HCT116 (cell line): ENCODE data around the gene RAD18. TPM values are rescaled to one million over a fixed set of nuclear protein-coding genes. Genes with fewer than 3 reads are reported as not detected.

Experiments
- ATAC-seq: fragments of 200-7000 bp; cut with Tn5 transposase; 2 replicates; pipeline ENCODE4 v1.9.1; 2020; ENCODE audit warnings: mild to moderate bottlenecking, moderate library complexity
- BruUV-seq: library from RNA; stranded (reverse); fragments of 400-500 nt; replicated peaks from 2 replicates; lab custom pipeline; 2021; lab: Mats Ljungman, UMichigan
- CTCF ChIA-PET: fragments of 300-600 bp; sonication (Branson Sonifier 250); formaldehyde crosslinking; loops from one replicate; lab custom pipeline; 2021; ENCODE audit warnings: antibody characterized with exemption; lab: Charles Lee
- POLR2A ChIA-PET: fragments of 300-600, 350-600 bp; sonication (Branson Sonifier 250); formaldehyde crosslinking; loops from one replicate; lab custom pipeline; 2021; ENCODE audit warnings: antibody characterized with exemption; lab: Charles Lee
- RAD21 ChIA-PET, 2 experiments: fragments of 300-600 bp; sonication (Branson Sonifier 250); formaldehyde crosslinking; loops; one replicate each; lab custom pipeline; 2023; ENCODE audit warnings: low total read pairs in 2 of 2; ENCODE audit not compliant: uncharacterized antibody in 2 of 2, unreplicated experiment in 2 of 2, low non-redundant PET in 1 of 2; lab: Charles Lee
- DNase-seq: peaks from one replicate; pipeline ENCODE4 v3.0.0-alpha.2; 2010; ENCODE audit warnings: low read depth, low spot score
- H2AFZ ChIP-seq: fragments of 200-600 bp; shearing (Covaris generic), sonication (generic); 2 replicates; pipeline ENCODE4 v1.6.1; 2017; ENCODE audit warnings: low read depth, mixed run types, mixed read lengths, antibody characterized with exemption, low read length; ENCODE audit not compliant: poor library complexity, severe bottlenecking
- H3K27ac ChIP-seq: 2 replicates; pipeline ENCODE4 v1.5.1; 2012; ENCODE audit warnings: low read depth, low read length
- H3K27me3 ChIP-seq: fragments of 200-600 bp; sonication (generic); 2 replicates; pipeline ENCODE4 v1.6.1; 2016; ENCODE audit warnings: mixed run types, low read length, mixed read lengths; ENCODE audit not compliant: insufficient read depth
- H3K36me3 ChIP-seq, 2 experiments: fragments of 200-500 bp in 1 of 2; fragments of 200-600 bp in 1 of 2; sonication (Bioruptor generic) in 1 of 2; sonication (generic) in 1 of 2; 2 replicates each; pipeline versions ENCODE4 v1.5.1 to v1.6.1; 2014 to 2016; ENCODE audit warnings: low read length in 2 of 2, inconsistent platforms in 1 of 2, mixed read lengths in 1 of 2, mixed run types in 1 of 2; ENCODE audit not compliant: insufficient read depth in 2 of 2, control insufficient read depth in 1 of 2
- H3K4me1 ChIP-seq, 2 experiments: fragments of 200-600 bp in 1 of 2; sonication (generic) in 1 of 2; 2 replicates each; pipeline versions ENCODE4 v1.5.1 to v1.6.1; 2012 to 2017; ENCODE audit warnings: low read length in 2 of 2, inconsistent platforms in 1 of 2, mild to moderate bottlenecking in 1 of 2, mixed read lengths in 1 of 2, mixed run types in 1 of 2, moderate library complexity in 1 of 2; ENCODE audit not compliant: insufficient read depth in 2 of 2, control insufficient read depth in 1 of 2
- H3K4me2 ChIP-seq: fragments of 200-600 bp; sonication (generic); 2 replicates; pipeline ENCODE4 v1.6.1; 2017; ENCODE audit warnings: mixed run types, low read length, mixed read lengths
- H3K4me3 ChIP-seq, 2 experiments: fragments of 200-600 bp in 1 of 2; sonication (generic) in 1 of 2; replicated peaks in 1 of 2; 2 replicates each; pipeline ENCODE4 v1.5.1; 2011 to 2016; ENCODE audit warnings: low read length in 2 of 2, control low read depth in 1 of 2, low read depth in 1 of 2, mild to moderate bottlenecking in 1 of 2, mixed read lengths in 1 of 2, mixed run types in 1 of 2
- H3K79me2 ChIP-seq: fragments of 200-600 bp; sonication (generic); 2 replicates; pipeline ENCODE4 v1.6.1; 2017; ENCODE audit warnings: mild to moderate bottlenecking, mixed run types, low read length, moderate library complexity, mixed read lengths; ENCODE audit not compliant: insufficient read depth
- H3K9ac ChIP-seq: fragments of 200-600 bp; sonication (generic); 2 replicates; pipeline ENCODE4 v1.6.1; 2016; ENCODE audit warnings: low read length, mixed read lengths
- H3K9me2 ChIP-seq: fragments of 200-600 bp; sonication (generic), shearing (Covaris generic); 2 replicates; pipeline ENCODE4 v1.6.1; 2017; ENCODE audit warnings: mixed run types, mild to moderate bottlenecking, moderate library complexity; ENCODE audit not compliant: insufficient read depth
- H3K9me3 ChIP-seq, 2 experiments: fragments of 200-500 bp in 1 of 2; fragments of 200-600 bp in 1 of 2; sonication (Bioruptor generic) in 1 of 2; sonication (generic) in 1 of 2; 2 replicates each; pipeline ENCODE4 v1.6.1; 2014 to 2017; ENCODE audit warnings: low read length in 2 of 2, mixed read lengths in 2 of 2, inconsistent platforms in 1 of 2, low read depth in 1 of 2, mild to moderate bottlenecking in 1 of 2, mixed run types in 1 of 2, moderate library complexity in 1 of 2; ENCODE audit not compliant: control insufficient read depth in 1 of 2, insufficient read depth in 1 of 2
- H4K20me1 ChIP-seq: fragments of 200-600 bp; sonication (generic), shearing (Covaris generic); 2 replicates; pipeline ENCODE4 v1.6.1; 2017; ENCODE audit warnings: mixed run types, mild to moderate bottlenecking, moderate library complexity; ENCODE audit not compliant: insufficient read depth
- CBX3 ChIP-seq: IDR thresholded peaks from 2 replicates; pipeline ENCODE4 v1.6.1; 2012; ENCODE audit warnings: low read depth
- CEBPB ChIP-seq: IDR thresholded peaks from 2 replicates; pipeline ENCODE4 v1.6.1; 2012; ENCODE audit warnings: low read depth
- CTCF ChIP-seq, 3 experiments: fragments of 200-600 bp in 1 of 3; sonication (generic) in 1 of 3; IDR thresholded peaks in 2 of 3; conservative IDR thresholded peaks in 1 of 3; 2 replicates each; pipeline ENCODE4 v1.5.1; 2012 to 2017; ENCODE audit warnings: low read depth in 2 of 3, low read length in 2 of 3, antibody characterized with exemption in 1 of 3, borderline replicate concordance in 1 of 3, control low read depth in 1 of 3, mild to moderate bottlenecking in 1 of 3, mixed read lengths in 1 of 3, mixed run types in 1 of 3, moderate library complexity in 1 of 3; ENCODE audit not compliant: insufficient read depth in 1 of 3
- EGR1 ChIP-seq: IDR thresholded peaks from 2 replicates; pipeline ENCODE4 v1.6.1; 2012; ENCODE audit warnings: low read depth
- ELF1 ChIP-seq: IDR thresholded peaks from 2 replicates; pipeline ENCODE4 v1.6.1; 2012; ENCODE audit warnings: low read depth, borderline replicate concordance
- EZH2 ChIP-seq: fragments of 200-600 bp; sonication (generic); IDR thresholded peaks from 2 replicates; pipeline ENCODE4 v1.6.1; 2017; ENCODE audit warnings: antibody characterized with exemption, mixed run types
- EZH2phosphoT487 ChIP-seq: fragments of 200-600 bp; IDR thresholded peaks from 2 replicates; pipeline ENCODE4 v1.6.1; 2018; ENCODE audit warnings: antibody characterized with exemption, borderline replicate concordance
- FOSL1 ChIP-seq: IDR thresholded peaks from 2 replicates; pipeline ENCODE4 v1.6.1; 2012; ENCODE audit warnings: low read depth
- JUND ChIP-seq: IDR thresholded peaks from 2 replicates; pipeline ENCODE4 v1.6.1; 2012
- MAX ChIP-seq: IDR thresholded peaks from 2 replicates; pipeline ENCODE4 v1.6.1; 2012
- POLR2A ChIP-seq: IDR thresholded peaks from 2 replicates; pipeline ENCODE4 v1.7.0; 2011; ENCODE audit warnings: borderline replicate concordance; ENCODE audit not compliant: insufficient read depth, insufficient read length; ENCODE audit errors: extremely low read depth
- POLR2AphosphoS5 ChIP-seq: IDR thresholded peaks from 2 replicates; pipeline ENCODE4 v1.6.1; 2011; ENCODE audit warnings: mild to moderate bottlenecking, low read depth, low read length, moderate library complexity
- REST ChIP-seq: IDR thresholded peaks from 2 replicates; pipeline ENCODE4 v1.6.1; 2012; ENCODE audit warnings: low read depth
- SRF ChIP-seq: IDR thresholded peaks from 2 replicates; pipeline ENCODE4 v1.6.1; 2012; ENCODE audit warnings: low read depth
- YY1 ChIP-seq: IDR thresholded peaks from 2 replicates; pipeline ENCODE4 v1.6.1; 2011; ENCODE audit warnings: low read length, low read depth, moderate library complexity, mild to moderate bottlenecking; ENCODE audit not compliant: insufficient replicate concordance; ENCODE audit errors: extremely low read depth
- ZFX ChIP-seq: fragments of 450-650 bp; IDR thresholded peaks from 2 replicates; pipeline ENCODE4 v1.6.1; 2017
- ZNF274 ChIP-seq: fragments of 200-500 bp; sonication (Bioruptor generic); IDR thresholded peaks from 2 replicates; pipeline ENCODE4 v1.6.1; 2014; ENCODE audit warnings: mild to moderate bottlenecking, low read depth, low read length, inconsistent platforms
- intact Hi-C: fragments of 100-400 bp; cut with micrococcal nuclease; formaldehyde crosslinking; loops from 2 replicates; pipeline ENCODE4 v1.10.0; 2022
- total RNA-seq: library from RNA; stranded (reverse); gene quantifications from one replicate; pipeline ENCODE4 v1.2.1, GENCODE V29; 2021; ENCODE audit not compliant: unreplicated experiment

Gene RAD18
- total RNA-seq, 1 experiment from 2014 or later = 28.7 TPM

- no peak for TF ChIP-seq CTCF (IDR thresholded peaks at IDR 0.05 in 2 of 3, conservative IDR thresholded peaks at IDR 0.05 in 1 of 3; ENCODE audit: borderline replicate concordance in 1 of 3, insufficient read depth in 1 of 3, low read depth in 2 of 3, low read length in 2 of 3)
- TF ChIP-seq FOSL1 = no peak
- TF ChIP-seq EZH2phosphoT487 = no peak
- no peak for TF ChIP-seq POLR2AphosphoS5
Observed at GRCh38 chr3:8932507-8932906, 30.8 kb downstream of the RAD18 start (continued).

GRCh38 chr3:8931342-8931741 is 31.9 kb downstream of the RAD18 start:
- Histone ChIP-seq H4K20me1 (no peaks in the 10 kb centered on the region), H3K79me2 (no peaks in the 10 kb centered on the region), H3K9me3 (no peaks in the 10 kb centered on the region), H3K27ac (no peak overlapping the region), H2AFZ (no peak overlapping the region), H3K9me2 (no peaks in the 10 kb centered on the region), H3K9ac (no peak overlapping the region), H3K27me3 (no peaks in the 10 kb centered on the region), H3K4me3 (no peak overlapping the region), H3K4me1 (peaks cover 0 to 1% of the 10 kb centered on the region in 2 experiments; a peak in 2 of 4 replicates), H3K4me2 (no peak overlapping the region), H3K36me3 (peaks cover 0 to 9% of the 10 kb centered on the region in 2 experiments; a peak in 1 of 4 replicates)
- POLR2A ChIA-PET = no interaction called here
- intact Hi-C loops = loop anchor here (10.0 kb wide), 1 partner anchor 267 kb away; no protein-coding TSS in a partner anchor
- CTCF ChIA-PET = no interaction called here
- ATAC-seq (no peak), DNase-seq (no peak)
- no peak for TF ChIP-seq REST
- no peak for TF ChIP-seq MAX
- TF ChIP-seq EZH2 = no peak
- TF ChIP-seq YY1 = no peak
- no peak for TF ChIP-seq POLR2A
- no peak for TF ChIP-seq CEBPB
- no peak for TF ChIP-seq ZFX
- no peak for TF ChIP-seq EGR1
- no peak for TF ChIP-seq JUND
- no peak for TF ChIP-seq CBX3
- TF ChIP-seq POLR2AphosphoS5 = no peak
- no peak for TF ChIP-seq EZH2phosphoT487
- TF ChIP-seq ZNF274 = no peak
- TF ChIP-seq SRF = no peak
- no peak for TF ChIP-seq ELF1
- no TSS peak for BruUV-seq
- RAD21 ChIA-PET = no interaction called here
